ENCODE measurements around the gene APEH.

Gene APEH

DNA sequence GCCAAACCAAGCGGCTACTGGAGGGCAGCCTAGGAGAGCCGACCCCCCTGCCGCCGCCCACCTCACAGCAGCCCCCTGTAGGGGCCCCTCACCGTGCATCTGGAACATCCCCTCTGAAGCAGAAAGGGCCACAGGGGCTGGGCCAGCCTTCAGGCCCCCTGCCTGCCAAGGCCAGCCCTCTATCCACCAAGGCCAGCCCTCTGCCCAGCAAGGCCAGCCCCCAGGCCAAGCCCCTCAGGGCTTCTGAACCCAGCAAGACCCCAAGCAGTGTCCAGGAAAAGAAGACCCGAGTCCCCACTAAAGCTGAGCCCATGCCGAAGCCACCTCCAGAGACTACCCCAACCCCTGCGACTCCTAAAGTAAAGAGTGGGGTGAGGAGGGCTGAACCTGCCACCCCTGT lies 23.5 kb upstream of the APEH start:
- DNase-seq (ENCODE audit: low spot score): no peak

- no peak for DNase-seq (ENCODE audit: low spot score)
Observed at GRCh38 chr3:49652218-49652902, 21.8 kb upstream of the APEH start.

DNA sequence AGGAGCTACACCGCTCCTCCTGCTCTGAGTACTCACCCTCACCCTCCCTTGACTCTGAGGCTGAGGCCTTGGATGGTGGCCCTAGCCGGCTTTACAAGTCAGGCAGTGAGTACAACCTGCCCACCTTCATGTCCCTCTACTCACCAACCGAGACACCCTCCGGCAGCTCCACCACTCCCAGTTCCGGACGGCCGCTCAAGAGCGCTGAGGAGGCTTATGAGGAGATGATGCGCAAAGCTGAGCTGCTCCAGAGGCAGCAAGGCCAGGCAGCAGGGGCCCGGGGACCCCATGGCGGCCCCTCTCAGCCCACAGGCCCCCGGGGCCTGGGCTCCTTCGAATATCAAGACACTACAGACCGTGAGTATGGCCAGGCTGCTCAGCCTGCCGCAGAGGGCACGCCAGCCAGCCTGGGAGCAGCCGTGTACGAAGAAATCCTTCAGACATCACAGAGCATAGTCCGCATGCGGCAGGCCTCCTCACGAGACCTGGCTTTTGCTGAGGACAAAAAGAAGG lies 21.2 kb upstream of the APEH start:
- no peak for DNase-seq (ENCODE audit: low spot score)

- DNase-seq (ENCODE audit: low spot score): no peak
Observed at GRCh38 chr3:49653621-49654020, 20.5 kb upstream of the APEH start.

DNA sequence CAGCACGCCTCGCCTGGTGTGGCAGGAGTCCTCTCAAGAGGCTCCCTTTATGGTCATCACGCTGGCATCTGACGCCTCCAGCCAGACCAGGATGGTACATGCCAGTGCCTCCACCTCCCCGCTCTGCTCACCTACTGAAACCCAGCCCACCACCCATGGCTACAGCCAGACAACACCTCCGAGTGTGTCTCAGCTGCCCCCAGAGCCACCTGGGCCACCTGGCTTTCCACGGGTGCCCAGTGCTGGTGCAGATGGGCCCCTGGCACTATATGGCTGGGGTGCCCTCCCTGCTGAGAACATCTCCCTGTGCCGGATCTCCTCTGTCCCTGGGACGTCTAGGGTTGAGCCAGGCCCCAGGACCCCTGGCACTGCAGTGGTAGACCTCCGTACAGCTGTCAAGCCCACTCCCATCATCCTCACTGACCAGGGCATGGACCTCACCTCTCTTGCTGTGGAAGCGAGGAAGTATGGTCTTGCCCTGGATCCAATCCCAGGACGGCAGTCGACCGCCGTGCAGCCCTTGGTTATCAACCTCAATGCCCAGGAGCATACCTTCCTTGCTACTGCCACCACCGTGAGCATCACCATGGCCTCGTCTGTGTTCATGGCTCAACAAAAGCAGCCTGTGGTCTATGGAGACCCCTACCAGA lies 19.9 kb upstream of the APEH start:
- no peak for DNase-seq (ENCODE audit: low spot score)

DNA sequence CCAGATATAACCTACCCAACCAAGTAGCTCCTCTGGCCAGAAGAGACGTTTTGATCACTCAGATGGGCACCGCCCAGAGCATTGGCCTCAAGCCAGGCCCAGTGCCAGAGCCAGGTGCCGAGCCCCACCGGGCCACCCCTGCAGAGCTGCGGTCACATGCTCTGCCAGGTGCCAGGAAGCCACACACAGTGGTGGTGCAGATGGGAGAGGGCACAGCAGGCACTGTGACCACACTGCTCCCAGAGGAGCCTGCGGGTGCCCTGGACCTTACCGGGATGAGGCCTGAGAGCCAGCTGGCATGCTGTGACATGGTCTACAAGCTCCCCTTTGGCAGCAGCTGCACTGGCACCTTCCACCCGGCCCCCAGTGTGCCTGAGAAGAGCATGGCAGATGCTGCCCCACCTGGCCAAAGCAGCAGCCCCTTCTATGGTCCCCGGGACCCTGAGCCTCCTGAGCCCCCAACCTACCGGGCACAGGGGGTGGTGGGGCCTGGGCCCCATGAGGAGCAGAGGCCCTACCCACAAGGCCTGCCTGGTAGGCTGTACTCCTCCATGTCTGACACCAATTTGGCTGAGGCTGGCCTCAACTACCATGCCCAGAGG lies 19.1 kb upstream of the APEH start:
- DNase-seq (ENCODE audit: low spot score): no peak

DNA sequence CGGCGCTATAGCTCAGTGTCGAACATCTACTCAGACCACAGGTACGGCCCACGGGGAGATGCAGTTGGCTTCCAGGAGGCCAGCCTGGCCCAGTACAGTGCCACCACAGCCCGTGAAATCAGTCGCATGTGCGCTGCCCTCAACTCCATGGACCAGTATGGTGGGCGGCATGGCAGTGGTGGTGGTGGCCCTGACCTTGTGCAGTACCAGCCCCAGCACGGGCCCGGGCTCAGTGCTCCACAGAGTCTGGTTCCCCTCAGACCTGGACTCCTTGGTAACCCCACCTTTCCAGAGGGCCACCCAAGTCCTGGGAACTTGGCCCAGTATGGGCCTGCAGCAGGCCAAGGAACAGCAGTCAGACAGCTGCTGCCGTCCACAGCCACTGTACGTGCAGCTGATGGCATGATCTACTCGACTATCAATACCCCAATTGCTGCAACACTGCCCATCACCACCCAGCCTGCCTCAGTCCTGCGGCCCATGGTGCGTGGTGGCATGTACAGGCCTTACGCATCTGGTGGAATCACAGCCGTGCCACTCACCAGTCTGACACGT lies 18.3 kb upstream of the APEH start:
- no peak for DNase-seq (ENCODE audit: low spot score)

DNA sequence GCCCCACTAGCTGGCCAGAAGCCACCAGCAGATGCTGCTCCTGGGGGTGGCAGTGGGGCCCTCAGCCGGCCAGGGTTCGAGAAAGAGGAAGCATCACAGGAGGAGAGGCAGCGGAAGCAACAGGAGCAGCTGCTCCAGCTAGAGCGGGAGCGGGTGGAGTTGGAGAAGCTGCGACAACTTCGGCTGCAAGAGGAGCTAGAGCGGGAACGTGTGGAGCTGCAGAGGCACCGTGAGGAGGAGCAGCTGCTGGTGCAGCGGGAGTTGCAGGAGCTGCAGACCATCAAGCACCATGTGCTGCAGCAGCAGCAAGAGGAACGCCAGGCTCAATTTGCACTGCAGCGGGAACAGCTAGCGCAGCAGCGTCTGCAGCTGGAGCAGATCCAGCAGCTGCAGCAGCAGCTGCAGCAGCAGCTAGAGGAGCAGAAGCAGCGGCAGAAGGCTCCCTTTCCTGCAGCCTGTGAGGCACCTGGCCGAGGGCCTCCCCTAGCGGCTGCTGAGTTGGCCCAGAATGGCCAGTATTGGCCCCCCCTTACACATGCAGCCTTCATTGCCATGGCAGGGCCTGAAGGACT lies 17.5 kb upstream of the APEH start:
- no peak for DNase-seq (ENCODE audit: low spot score)

DNA sequence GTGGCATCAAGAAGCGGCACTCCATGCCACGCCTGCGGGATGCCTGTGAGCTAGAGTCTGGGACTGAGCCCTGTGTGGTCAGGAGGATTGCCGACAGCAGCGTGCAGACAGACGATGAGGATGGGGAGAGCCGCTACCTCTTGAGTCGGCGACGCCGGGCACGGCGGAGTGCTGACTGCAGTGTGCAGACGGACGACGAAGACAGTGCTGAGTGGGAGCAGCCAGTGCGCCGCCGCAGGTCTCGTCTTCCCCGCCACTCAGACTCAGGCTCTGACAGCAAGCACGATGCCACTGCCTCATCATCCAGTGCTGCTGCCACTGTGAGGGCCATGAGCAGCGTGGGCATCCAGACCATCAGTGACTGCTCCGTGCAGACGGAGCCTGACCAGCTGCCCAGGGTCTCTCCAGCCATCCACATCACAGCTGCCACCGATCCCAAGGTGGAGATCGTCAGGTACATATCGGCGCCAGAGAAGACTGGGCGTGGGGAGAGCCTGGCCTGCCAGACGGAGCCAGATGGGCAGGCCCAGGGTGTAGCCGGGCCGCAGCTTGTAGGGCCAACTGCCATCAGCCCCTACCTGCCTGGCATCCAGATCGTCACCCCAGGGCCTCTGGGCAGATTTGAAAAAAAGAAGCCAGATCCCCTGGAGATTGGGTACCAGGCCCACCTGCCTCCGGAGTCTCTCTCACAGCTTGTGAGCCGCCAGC lies 16.8 kb upstream of the APEH start:
- no peak for DNase-seq (ENCODE audit: low spot score)

GRCh38 chr3:49658711-49659110 lies 15.4 kb upstream of the APEH start:
- DNase-seq (ENCODE audit: low spot score): no peak

DNA sequence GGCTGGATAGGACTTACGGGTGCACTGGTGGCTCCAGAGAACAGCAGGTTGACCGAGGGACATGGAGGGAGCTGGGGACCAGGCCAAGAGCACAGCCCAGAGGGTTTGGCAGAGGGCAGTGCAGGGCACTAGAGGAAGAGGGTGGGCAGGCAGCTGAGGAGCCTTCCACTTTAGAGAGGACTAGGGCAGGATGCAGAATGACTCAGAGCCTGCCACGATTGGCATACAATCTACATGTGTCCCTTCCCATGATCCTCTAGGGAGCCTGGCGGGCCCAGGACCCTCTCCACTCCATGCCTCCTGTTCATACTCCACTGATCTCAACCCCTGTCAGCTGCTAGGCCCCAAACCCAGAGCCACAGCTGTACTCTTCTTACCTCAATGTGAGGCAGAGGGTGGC lies 14.4 kb upstream of the APEH start:
- no peak for DNase-seq (ENCODE audit: low spot score)

- no peak for DNase-seq (ENCODE audit: low spot score)
Observed at GRCh38 chr3:49661281-49661680, 12.9 kb upstream of the APEH start.

GRCh38 chr3:49662021-49662420 lies 12.1 kb upstream of the APEH start:
- DNase-seq (ENCODE audit: low spot score): no peak

DNA sequence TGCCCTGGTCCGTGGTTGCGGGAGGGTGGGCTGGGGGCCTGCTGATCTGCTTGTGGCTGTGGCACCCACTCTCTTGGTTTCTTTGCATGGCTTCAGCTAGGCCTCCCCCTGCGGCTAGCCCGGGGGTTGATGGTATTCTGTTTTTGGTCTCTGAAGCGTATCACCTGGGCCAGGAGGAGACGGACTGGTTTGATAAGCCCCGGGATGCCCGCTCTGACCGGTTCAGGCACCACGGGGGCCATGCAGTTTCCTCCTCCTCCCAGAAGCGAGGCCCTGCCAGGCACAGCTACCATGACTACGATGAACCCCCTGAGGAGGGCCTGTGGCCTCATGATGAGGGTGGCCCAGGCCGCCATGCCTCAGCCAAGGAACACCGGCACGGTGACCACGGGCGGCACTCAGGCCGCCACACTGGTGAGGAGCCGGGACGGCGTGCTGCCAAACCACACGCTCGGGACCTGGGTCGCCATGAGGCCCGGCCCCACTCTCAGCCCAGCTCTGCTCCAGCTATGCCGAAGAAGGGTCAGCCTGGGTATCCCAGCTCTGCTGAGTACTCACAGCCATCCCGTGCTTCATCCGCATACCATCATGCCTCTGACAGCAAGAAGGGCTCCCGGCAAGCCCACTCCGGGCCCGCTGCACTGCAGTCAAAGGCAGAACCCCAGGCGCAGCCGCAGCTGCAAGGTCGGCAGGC lies 11.3 kb upstream of the APEH start:
- no peak for DNase-seq (ENCODE audit: low spot score)

GRCh38 chr3:49663831-49664230 lies 10.3 kb upstream of the APEH start:
- DNase-seq (ENCODE audit: low spot score): no peak

GRCh38 chr3:49664300-49664699 lies 9.9 kb upstream of the APEH start:
- DNase-seq (ENCODE audit: low spot score): no peak

DNA sequence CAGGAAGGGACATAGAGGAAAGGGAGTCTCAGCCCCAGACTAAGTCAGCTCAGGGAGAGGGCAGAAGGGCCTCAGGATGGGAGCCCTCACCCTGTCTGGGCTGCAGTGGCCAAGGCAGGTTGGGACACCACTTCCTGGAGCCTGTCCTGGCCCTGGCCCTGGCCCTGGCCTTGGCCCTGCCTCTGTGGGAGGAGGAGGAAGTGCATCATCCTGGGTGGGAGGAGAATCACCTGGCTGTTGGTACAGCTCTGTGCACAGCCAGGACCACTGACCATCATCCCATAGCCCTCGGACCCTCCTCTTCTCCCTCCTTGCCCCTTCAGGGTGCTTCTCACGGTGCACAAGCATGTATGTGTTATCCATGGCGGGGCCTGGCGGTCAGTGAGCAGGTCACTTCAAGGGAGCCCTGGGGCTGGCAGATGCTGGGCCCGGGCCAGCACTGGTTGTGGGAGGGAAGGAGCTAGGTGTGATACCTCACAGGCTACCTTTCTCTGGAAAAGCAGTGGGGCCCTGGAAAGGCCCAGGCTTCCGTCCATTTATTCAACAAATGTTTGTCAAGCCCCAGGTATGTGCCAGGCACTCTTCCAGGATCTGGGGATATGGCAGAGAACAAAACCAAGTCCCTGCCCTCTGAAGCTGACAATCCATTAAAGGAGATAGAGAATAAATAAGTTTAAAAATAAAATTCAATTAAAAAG lies 8.2 kb upstream of the APEH start:
- DNase-seq (ENCODE audit: low spot score): no peak

DNA sequence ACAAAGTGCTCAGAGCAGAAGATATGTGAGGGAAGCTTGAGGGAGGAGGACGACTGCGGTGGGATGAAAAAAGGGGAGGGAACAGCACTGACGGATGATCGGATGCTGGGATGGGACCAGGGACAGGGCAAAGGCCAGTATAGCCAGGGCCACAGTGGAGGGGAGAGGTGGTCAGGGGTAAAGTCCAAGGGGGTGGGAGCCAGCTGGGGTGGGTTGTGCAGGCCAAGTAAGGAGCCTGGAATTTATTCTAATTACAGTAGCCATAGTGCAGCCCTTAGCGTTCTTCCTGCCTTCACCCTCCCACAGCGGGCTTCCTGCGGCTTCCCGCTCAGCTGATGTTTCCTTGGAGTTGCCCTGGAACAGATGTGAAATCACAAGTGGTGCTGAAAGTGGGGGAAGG lies 7.6 kb upstream of the APEH start:
- no peak for DNase-seq (ENCODE audit: low spot score)

DNA sequence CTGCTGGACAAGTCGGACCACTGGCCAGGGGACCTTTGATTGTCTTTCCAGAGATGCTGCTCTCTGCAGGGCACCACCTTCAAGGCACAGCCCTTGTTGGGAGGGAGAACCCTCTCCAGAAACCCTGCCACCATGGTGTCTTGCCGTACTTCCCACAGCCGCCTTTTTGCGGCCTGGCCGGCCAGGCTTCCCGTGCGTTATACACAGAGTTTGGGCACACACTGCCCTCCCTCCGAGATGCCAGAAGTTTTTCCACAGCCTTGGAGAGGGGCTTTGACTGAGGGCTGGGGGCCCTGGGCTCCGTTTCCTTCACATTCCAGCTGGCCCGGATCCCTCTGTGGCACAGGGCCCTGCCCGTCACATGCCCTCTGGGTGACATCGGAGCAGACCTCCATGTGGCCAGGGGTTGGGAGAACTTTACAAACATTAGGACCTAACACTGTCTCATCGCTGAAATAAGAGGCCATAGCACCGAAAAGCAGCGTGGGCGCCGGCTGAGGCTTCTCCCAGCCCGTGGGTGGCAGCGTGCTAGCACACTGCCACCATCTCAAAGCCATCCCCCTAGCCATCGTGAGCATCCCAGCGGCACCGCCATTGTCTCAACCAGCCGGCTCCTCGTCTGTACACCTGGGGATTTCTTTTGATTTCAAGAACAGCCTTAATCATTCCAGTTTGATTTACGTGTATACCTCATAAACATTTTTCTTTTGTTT lies 6.3 kb upstream of the APEH start:
- no peak for DNase-seq (ENCODE audit: low spot score)

DNA sequence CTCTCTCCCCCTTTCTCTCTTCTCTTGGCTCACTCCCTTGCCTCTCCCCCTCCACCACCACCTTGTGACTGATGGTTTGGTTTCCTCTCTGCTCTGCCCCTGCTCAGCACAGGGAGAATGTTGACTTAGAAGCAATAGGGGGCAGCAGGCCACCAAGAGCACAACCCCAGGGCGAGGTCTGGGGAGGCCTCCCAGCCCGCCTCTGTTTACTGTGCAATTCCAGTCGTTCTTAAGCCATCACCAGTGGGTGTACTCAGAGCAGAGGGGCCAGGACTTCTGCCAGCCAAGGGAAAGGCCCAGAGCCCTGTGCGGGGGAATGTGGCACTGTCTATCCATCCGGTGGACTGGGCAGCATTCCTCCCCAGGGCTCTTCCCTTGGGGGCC lies 5.7 kb upstream of the APEH start:
- no peak for DNase-seq (ENCODE audit: low spot score)
